Keratinocyte (primary cell): ENCODE measurements around the gene PLXND1. TPM values are rescaled to one million over a fixed set of nuclear protein-coding genes. Genes with fewer than 3 reads are reported as not detected.

Source experiments
- DNase-seq: peaks from one replicate; pipeline ENCODE4 v3.0.0-alpha.2; 2011; ENCODE audit warnings: low read depth, missing footprints, low spot score
- FAIRE-seq: peaks from 2 replicates; lab custom pipeline; 2011; peaks lifted over from hg19 to GRCh38; lab: Jason Lieb, UNC
- H2AFZ ChIP-seq: 2 replicates; pipeline ENCODE4 v1.6.0; 2012; ENCODE audit warnings: low read length, control low read depth, inconsistent platforms; ENCODE audit not compliant: control insufficient read depth
- H3K27ac ChIP-seq: 2 replicates; pipeline ENCODE4 v1.5.1; 2011; ENCODE audit warnings: low read length; ENCODE audit not compliant: control insufficient read depth, insufficient read depth
- H3K27me3 ChIP-seq: 3 replicates; pipeline ENCODE4 v1.6.0; 2011; ENCODE audit warnings: low read length; ENCODE audit not compliant: control insufficient read depth, insufficient read depth; ENCODE audit errors: extremely low read depth
- H3K36me3 ChIP-seq, 2 experiments: 2 replicates in 1 of 2; 3 replicates in 1 of 2; pipeline ENCODE4 v1.5.1; 2011; ENCODE audit warnings: low read length in 2 of 2, mild to moderate bottlenecking in 1 of 2; ENCODE audit not compliant: control insufficient read depth in 2 of 2, insufficient read depth in 2 of 2; ENCODE audit errors: extremely low read depth in 1 of 2
- H3K4me1 ChIP-seq: 3 replicates; pipeline ENCODE4 v1.5.1; 2011; ENCODE audit warnings: low read length; ENCODE audit not compliant: control insufficient read depth, insufficient read depth; ENCODE audit errors: extremely low read depth
- H3K4me2 ChIP-seq: 3 replicates; pipeline ENCODE4 v1.6.0; 2011; ENCODE audit warnings: low read depth, low read length; ENCODE audit not compliant: control insufficient read depth, insufficient read depth; ENCODE audit errors: extremely low read depth
- H3K4me3 ChIP-seq, 3 experiments: fragments of 200-600 bp in 1 of 3; sonication (generic) in 1 of 3; 2 replicates in 2 of 3; 3 replicates in 1 of 3; pipeline ENCODE4 v1.5.1; 2011 to 2016; ENCODE audit warnings: low read length in 3 of 3, mild to moderate bottlenecking in 3 of 3, control low read depth in 2 of 3, inconsistent platforms in 1 of 3, low read depth in 1 of 3, mixed read lengths in 1 of 3, mixed run types in 1 of 3, moderate library complexity in 1 of 3; ENCODE audit not compliant: control insufficient read depth in 2 of 3, insufficient read depth in 2 of 3; ENCODE audit errors: extremely low read depth in 1 of 3
- H3K79me2 ChIP-seq: 2 replicates; pipeline ENCODE4 v1.6.0; 2012; ENCODE audit warnings: low read length; ENCODE audit not compliant: control insufficient read depth, insufficient read depth
- H3K9ac ChIP-seq: 3 replicates; pipeline ENCODE4 v1.6.0; 2011; ENCODE audit warnings: low read length; ENCODE audit not compliant: control insufficient read depth, insufficient read depth; ENCODE audit errors: extremely low read depth
- H3K9me1 ChIP-seq: 3 replicates; pipeline ENCODE4 v1.6.0; 2011; ENCODE audit warnings: low read length; ENCODE audit not compliant: control insufficient read depth, insufficient read depth; ENCODE audit errors: extremely low read depth
- H3K9me3 ChIP-seq: 2 replicates; pipeline ENCODE4 v1.5.1; 2012; ENCODE audit warnings: low read depth, low read length; ENCODE audit not compliant: control insufficient read depth
- H4K20me1 ChIP-seq: 3 replicates; pipeline ENCODE4 v1.6.0; 2011; ENCODE audit warnings: low read length; ENCODE audit not compliant: control insufficient read depth, insufficient read depth; ENCODE audit errors: extremely low read depth
- CTCF ChIP-seq, 3 experiments: IDR thresholded peaks in 1 of 3; conservative IDR thresholded peaks in 1 of 3; optimal IDR thresholded peaks in 1 of 3; 2 replicates in 2 of 3; 3 replicates in 1 of 3; pipeline versions ENCODE3 to v1.5.1; 2011; ENCODE audit warnings: low read length in 3 of 3, mild to moderate bottlenecking in 3 of 3, moderate library complexity in 2 of 3, control low read depth in 1 of 3, inconsistent platforms in 1 of 3; ENCODE audit not compliant: insufficient read depth in 2 of 3; ENCODE audit errors: extremely low read depth in 1 of 3
- EZH2 ChIP-seq: IDR thresholded peaks from one replicate; pipeline ENCODE4 v1.6.1; 2012; ENCODE audit warnings: inconsistent platforms, mild to moderate bottlenecking, low read length, moderate library complexity
- dilution Hi-C: fragments of 300-500 bp; cut with MboI; formaldehyde crosslinking; loops from one replicate; pipeline ENCODE4 v1.7.0; 2020; ENCODE audit warnings: low sequenced_read_pairs; ENCODE audit not compliant: extremely low pct_ligation_motif_present
- polyA plus RNA-seq, 5 experiments: library from polyadenylated mRNA; depleted of rRNA in 3 of 5; stranded (reverse) in 3 of 5; stranded (forward) in 1 of 5; unstranded in 1 of 5; fragments of >200 nt; gene quantifications; 1 replicate in 1 of 5; 2 replicates in 3 of 5; 3 replicates in 1 of 5; pipeline versions ENCODE4 v1.2.1 to v1.2.3, GENCODE V29; 2011 to 2012; ENCODE audit warnings: missing spikeins in 2 of 5, low read depth in 1 of 5, low replicate concordance in 1 of 5

The PLXND1 gene
- polyA plus RNA-seq, 1 donor (not counting 4 experiments of a cell fraction or from before 2014, with no cell fraction given), result 0.09 TPM

- H3K9me1 ChIP-seq, result no peaks in the 10 kb centered on the region
- no peak for DNase-seq
- H4K20me1 ChIP-seq, result no peaks in the 10 kb centered on the region
- H3K9ac ChIP-seq, result no peak overlapping the region
- no peaks in the 10 kb centered on the region for H3K9me3 ChIP-seq
- H3K27ac ChIP-seq, result no peak overlapping the region
- H3K4me1 ChIP-seq, result no peaks in the 10 kb centered on the region
- no peaks in the 10 kb centered on the region for H3K79me2 ChIP-seq
- H2AFZ ChIP-seq, result no peak overlapping the region
- H3K36me3 ChIP-seq, result no peaks in the 10 kb centered on the region
- TF ChIP-seq CTCF (optimal IDR thresholded peaks at IDR 0.05 in 1 of 3, IDR thresholded peaks at IDR 0.05 in 1 of 3, conservative IDR thresholded peaks at IDR 0.05 in 1 of 3; ENCODE audit: extremely low read depth in 1 of 3, insufficient read depth in 2 of 3, low read length in 3 of 3) (no peak), EZH2 (no peak)
- dilution Hi-C loops, result no loop called here
- FAIRE-seq, result no peak
- H3K4me2 ChIP-seq, result no peak overlapping the region
- no peak overlapping the region for H3K4me3 ChIP-seq
- H3K27me3 ChIP-seq, result peaks cover 10% of the 10 kb centered on the region
These were observed 7.4 kb downstream of the PLXND1 start for GRCh38 chr3:129599073-129599472.

GRCh38 chr3:129598484-129598883 lies 8.0 kb downstream of the PLXND1 start:
- H3K27me3 ChIP-seq, result peaks cover 4% of the 10 kb centered on the region
- H3K79me2 ChIP-seq, result no peaks in the 10 kb centered on the region
- dilution Hi-C loops, result no loop called here
- no peak overlapping the region for H3K9ac ChIP-seq
- FAIRE-seq (no peak), DNase-seq (no peak)
- H3K4me1 ChIP-seq, result no peaks in the 10 kb centered on the region
- H3K9me3 ChIP-seq, result no peaks in the 10 kb centered on the region
- no peak overlapping the region for H3K27ac ChIP-seq
- H4K20me1 ChIP-seq, result no peaks in the 10 kb centered on the region
- no peak overlapping the region for H2AFZ ChIP-seq
- no peak overlapping the region for H3K4me2 ChIP-seq
- TF ChIP-seq CTCF (optimal IDR thresholded peaks at IDR 0.05 in 1 of 3, IDR thresholded peaks at IDR 0.05 in 1 of 3, conservative IDR thresholded peaks at IDR 0.05 in 1 of 3; ENCODE audit: extremely low read depth in 1 of 3, insufficient read depth in 2 of 3, low read length in 3 of 3) (no peak), EZH2 (no peak)
- no peaks in the 10 kb centered on the region for H3K9me1 ChIP-seq
- H3K36me3 ChIP-seq, result no peaks in the 10 kb centered on the region
- H3K4me3 ChIP-seq, result no peak overlapping the region
